GM21360 (cell line): ENCODE measurements around the gene KAZN.
"Not testable (repeated sequence)": the region's sequence is repeated elsewhere in the genome, so short reads cannot be mapped to it uniquely, and the experiment has no call there.

Experiments
- ATAC-seq: cut with Tn5 transposase; IDR thresholded peaks from one replicate; pipeline ENCODE4 v1.9.1; 2021; ENCODE audit warnings: mild to moderate bottlenecking, moderate library complexity; ENCODE audit not compliant: unreplicated experiment

Gene KAZN

DNA sequence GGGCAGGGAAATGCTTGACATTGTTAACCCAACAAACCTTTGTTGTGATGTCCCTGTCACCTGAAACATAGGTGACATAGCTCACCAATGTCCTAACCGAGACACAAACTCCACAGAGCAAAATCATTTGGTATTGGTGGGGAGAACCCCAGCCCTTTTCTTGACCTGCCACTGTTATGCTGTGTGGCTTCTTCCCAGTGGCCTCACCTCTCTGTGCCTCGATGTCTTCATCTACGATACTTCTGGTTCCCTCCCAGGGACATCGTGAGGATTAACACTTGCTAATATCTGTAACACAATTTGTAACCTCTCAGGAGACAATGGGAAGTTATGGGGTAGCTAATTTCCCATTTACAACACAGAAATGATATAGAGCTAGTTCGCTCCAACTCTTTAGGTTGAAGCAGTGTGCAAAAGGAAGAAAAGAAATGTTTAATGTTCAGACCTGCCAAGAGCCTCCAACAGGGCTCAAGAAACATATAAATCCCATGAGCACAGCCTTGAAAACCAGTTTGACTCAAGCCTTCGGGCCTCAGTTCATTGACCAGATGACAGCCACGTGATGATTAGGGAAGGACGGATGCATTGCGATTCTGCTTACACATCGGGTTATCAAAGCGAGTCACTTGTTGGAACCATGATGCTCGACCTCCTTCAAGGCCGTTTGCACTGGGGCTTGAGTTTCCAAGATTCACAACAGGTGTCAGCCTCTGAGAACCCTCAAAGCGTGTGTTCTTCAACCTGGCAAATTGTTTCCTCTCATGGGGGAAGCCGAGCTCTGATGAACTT is 517.3 kb downstream of the KAZN start:
- no peak for ATAC-seq

DNA sequence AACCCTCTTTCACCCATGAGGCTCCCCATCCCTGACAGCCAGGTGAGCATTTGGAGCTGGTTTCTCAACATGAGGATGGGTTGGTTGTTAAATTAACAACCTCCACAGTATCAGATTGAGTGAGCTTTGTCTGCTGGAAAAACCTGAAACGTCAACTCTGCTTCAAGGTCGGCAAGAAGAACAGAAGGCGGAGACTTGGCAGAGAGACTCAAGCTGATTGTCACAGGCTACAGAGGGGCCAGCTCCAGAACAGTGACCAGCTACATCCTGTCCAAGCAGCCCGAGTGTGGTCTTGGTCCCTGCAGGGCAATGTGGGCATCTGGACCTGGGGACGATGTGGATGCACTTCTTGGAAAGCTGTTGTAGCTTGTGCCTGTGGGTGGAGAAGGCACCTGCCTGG is 518.5 kb downstream of the KAZN start:
- no peak for ATAC-seq

DNA sequence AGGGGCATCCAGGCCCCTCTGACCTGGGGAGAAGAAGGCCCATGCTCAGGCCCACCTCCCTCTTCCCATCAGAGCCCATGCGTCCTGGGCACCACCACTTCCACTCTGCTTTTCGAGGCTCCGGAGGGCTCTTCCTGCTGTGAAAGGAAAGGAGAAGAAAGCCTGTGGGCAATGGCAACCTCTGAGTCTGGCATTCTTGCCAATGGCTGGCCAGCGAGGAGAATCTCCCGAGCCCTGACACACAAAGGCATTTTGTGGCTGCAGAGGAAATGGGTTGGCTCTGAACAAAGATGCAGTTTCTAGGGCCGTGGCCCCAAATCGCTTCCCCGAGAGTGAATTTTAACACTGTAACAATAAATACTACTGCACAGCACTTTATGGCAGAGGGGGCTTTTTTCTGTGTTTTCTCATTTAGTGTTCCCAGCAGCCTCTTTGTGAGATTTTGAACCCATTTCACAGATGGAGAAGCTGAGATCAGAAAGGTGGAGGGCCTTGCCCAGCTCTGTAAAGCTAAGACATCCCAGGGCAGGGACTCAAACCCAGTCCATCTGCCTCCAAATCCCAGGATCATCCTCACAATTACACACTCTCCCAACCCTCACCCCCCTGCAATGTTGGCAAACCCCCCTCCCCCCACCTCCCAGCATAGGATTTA is 519.3 kb downstream of the KAZN start:
- no peak for ATAC-seq

DNA sequence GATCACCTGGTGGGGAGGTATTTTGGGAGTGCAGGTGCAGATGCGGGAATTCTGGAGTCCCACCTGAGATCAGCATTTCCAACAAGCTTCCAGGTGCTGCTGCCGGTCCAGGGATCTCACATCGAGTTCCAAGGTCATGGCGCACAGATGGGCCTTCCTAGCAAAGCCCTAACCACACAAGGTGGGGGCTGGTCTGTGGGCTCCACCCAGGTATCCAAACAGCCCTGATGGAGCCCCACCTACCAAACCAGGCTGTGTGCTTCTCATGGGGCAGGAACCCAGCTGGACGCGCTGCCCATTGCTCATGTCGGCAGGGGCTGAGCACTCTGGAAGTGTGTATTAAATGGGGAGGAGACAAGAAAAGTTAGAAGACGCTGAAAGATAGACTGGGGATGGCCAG is 520.1 kb downstream of the KAZN start:
- no peak for ATAC-seq

DNA sequence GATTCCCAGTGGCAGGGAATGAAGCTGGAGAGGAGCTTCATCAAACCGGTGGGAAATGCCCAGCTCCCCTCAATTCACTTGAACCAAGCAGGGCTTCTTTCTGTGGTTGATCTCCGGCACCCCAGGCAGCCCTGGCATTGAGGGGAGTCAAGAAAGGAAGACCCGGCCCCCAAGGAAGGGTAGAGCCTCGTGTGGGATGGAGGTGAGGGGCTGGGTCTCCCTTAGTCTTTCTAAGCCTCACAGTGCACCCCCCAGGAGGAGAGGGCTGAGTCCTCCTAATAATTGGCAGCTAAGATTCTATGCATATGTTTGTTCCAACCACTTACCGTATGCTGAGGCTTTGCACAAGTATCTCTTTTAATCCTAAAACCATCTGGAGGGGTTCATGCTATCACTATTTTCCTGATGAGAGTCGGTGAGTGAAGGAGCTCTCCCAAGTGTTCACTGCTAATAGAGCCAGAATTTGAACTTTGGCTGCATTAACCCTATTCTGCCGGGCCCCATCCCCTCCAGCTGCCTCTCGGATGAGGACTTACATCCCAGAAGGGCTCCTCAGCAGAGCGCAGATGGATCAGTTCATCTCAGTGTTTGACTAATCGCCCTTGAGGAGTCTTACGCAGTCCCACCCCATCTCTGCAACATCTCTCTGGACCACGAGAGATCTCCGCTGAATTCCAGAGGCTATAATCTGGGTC is 521.9 kb downstream of the KAZN start:
- no peak for ATAC-seq

DNA sequence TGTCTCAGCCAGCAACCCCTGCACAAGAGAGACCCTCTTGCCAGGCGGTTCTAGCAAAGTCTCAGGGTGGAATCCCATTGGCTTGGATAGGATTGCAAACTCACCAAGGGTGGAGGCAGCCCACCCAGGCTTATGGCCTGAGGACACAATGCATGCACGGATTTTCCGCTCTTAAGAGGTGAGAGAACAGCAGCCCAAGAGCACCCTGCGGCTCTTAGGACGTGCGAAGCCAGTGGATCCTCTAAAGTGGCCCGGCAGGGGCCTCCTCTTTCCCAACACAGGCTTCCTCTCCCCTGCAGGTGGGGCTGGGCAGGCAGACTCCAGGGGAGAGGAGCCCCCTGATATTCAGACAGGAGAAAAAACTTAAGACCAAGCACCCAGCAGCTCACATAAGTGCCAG is 523.8 kb downstream of the KAZN start:
- no peak for ATAC-seq

DNA sequence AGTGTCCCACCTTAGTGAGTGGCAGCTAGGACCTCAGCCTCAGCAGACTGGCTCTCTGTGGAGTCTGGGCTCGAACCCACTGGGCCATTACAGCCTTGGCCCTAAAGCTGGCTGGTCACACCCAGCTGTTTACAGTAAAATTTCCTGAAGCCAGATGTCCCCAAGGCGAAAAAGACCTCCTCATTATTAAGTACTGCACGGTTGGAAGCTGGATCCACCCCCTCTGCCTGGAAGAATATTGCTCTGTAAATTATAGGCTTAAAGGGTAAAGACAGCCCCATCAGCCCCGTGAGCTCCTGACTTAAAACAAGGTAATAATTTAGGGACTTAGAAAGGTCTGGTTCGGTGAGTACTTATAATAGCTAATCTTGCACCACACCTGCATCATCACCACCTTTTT is 524.8 kb downstream of the KAZN start:
- no peak for ATAC-seq

DNA sequence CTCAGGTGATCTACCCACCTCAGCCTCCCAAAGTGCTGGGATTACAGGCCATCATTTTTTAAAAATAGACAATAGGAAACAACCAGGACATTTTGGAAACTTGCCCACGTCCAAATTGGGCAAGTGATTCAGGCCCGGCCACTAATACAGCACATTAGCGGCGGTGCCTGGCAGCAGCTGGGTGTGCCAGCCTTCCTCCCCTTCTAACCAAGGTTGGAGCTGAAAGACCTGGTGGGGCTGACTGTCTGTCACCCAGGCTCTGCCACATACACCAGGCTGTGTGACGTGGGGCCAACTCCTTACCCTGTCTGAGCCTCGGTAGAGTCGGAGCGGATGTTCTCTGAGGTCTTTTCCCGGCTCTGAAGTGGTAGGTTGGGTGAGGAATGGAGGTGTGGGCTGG is 525.4 kb downstream of the KAZN start:
- ATAC-seq = no peak

DNA sequence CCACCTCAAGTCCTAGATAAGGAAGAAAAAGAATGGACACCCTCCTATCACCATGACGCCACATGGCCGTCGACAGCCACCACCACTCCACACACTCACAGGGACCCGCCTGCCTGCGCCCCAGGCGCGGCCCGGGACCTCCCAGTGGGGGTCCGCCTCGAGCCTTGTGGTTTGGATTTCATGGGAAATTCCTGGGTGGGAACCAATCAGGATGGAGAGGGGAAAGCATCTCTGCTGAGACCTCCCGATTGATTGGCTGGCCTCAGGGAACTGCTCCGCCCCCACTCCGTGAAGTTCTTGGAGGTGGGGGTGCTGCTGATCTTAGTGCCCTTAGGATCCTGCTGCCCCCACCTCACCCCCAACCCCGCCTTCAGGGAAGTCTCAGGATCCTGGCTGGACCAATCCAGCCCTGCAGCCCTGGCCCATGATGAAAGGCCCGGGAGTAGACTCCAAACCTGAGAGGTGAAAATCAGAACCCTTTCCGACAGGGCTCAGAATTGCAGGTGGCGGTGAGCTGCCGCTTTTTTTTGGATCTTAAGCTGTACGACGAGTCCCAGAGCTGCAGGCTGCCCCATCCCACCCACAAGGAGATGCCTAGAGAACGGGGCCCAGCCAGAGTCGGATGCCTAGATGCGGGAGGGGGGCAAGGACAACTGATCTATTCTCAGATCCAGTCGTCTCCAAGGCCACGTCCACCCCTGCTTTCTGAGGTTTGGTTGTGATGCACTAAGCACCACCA is 526.0 kb downstream of the KAZN start:
- ATAC-seq = no peak

DNA sequence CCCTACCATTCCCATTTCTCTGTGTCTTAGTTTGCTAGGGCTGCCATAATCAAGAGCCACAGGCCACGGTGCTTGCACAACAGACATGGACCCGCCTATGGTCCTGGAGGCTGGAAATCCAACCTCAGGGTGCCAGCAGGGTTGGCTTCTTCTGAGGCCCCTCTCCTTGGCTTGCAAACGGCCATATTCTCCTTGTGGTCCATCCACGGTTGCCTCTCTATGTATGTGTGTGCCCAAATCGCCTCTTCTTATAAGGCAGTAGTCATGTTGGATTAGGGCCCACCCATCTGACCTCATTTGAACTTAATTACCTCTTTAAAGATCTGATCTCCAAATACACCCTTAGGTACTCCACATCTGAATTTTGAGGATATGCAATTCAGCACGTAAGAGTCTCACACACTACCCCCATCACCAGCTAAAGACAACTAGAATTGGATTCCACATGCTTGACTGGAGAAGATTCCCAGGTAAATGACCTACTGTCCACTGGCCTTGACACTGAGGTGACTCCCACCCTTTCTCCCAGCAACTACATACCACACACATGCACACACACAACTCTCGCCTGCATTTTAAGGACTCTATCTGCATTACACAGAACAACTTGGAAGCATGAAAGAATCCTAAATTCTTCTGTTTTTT is 526.7 kb downstream of the KAZN start:
- ATAC-seq = no peak

DNA sequence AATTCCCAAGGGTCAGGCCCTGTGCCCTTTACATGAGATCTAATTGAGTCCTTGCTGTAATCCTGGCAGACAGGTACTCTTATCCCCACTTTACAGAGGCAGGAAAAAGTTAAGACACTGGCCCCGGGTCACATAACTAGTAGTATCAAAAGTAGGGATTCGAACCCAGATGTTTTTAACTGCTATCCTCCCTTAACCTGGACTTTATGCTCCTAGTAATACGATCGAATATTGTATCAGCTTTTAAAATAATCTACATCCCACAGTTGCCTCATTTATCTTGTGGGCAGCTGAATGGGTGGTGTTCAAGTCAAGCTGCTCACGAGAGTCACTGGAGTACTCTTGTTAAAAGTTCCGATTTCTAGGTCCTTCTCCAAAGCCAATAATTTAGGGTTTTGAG is 529.6 kb downstream of the KAZN start:
- ATAC-seq = no peak

DNA sequence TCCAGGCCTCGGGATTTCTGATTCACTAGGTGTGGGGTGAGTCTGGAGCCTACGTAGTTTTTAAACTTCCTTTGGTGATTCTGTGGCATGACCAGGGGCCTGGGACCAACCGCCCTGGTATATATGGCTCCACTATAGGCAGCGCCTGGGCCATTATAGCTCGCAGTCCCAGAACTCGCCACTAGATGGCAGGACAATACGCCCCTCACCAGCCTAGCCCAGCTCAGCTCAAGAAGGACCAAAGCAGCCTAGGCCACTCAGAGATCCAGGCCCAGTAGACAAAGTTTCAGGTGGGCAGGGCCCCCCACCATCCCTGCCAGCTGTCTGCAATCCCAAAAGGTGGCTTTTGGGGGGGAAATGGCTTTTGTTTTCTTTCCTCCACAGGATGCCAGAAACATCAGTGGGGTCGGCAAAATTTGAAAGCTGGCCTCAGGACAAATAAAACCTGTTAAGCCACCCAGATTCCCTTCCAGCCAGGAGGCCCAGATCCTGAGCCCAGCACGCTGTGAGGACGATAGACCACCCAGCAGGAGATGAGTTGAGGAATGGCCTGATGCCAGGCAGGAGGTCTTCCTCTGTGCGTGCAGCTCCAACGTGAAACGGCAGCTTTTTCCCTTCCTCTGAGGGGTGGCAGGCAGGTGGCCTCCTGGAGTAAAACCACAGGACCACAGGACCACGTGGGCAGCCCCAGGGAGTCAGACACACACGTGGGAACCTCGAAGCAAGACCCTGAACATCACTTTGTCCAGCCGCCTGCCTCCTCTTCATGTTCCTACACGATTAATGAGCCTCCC is 530.2 kb downstream of the KAZN start:
- no peak for ATAC-seq

DNA sequence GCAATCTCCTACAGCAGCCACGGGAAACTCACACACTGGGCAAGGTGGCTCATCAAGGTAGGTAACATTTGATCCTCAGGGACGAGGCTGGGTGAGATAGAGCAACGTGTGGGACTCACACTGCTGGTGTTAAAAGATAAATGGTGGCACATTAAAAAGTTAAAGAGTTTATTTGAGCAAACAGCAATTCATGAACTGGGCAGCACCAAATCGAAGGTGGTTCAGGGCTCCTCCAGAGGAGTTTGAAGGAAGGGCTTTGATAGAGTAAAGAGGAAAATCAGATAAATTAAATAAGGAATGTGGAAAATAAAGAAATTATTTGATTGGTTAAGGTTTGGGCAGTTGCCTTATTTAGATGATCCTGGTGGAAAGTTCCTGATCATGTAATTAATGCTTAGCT is 531.5 kb downstream of the KAZN start:
- ATAC-seq = no peak

DNA sequence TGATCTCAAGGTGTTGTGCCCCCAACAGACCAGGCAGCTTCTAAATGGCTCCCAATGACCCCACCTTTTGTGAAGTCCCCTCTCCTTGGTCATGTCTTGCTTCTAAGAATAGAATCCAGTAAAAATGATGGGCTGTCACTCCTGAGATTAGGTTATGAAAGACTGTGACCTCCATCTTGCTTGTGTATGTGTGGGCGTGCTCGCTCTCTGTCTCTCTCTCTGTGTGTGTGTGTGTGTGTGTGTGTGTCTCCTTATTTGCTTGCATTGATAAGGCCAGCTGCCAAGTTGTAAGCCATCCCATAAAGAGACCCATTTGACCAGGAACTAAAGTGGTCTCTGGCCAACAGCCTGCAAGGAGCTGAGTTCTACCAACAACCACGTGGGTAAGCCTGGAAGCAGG is 532.1 kb downstream of the KAZN start:
- ATAC-seq = no peak

DNA sequence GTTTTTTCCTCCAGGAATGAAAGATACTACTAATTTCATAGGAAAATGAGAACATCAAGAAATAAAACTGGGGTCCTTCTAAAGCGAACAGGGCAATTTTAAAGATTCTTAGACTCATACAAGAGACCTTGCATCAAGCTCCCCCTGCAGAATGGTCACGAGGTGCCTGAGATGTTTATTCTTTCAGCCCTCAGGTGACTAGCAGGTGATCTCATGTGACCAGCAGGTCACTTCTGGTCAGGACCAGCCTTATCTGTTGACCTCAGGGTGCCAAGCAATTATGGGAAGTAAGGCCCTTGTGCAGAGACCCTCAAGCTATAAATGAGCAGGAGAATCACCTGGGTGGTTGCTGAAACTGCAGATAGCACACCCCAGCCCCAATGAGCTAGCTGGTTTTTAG is 534.5 kb downstream of the KAZN start:
- no peak for ATAC-seq

DNA sequence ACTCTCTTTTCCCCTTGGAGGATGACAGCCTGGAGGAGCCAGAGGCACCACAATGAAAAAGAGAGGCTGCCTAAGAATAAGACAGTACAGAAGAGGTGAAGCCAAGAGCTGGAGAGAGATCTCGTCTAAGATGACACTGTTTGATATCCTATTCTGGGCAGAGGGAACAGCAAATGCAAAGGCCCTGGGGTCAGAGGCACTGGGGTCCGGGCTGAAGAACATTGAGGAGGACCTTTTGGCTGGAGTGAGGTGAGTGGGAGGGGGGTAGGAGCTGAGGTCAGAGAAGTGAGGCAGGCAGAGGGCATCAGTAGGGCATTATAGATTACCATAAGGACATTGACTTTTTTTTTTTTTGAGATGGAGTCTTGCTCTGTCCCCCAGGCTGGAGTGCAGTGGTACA is 535.8 kb downstream of the KAZN start:
- ATAC-seq = no peak

DNA sequence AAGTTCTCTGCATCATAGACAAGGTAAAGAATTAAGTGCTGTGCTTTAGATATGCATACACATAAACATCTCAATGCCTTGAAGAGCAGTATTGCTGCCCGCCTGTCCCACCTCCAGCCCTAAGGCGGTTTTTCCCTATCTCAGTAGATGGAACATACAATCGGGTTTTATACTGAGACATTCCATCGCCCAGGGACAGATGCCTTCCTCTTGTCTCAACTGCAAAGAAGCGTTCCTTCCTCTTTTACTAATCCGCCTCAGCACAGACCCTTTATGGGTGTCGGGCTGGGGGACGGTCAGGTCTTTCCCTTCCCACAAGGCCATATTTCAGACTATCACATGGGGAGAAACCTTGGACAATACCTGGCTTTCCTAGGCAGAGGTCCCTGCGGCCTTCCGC is 537.1 kb downstream of the KAZN start:
- ATAC-seq = not testable (repeated sequence)

DNA sequence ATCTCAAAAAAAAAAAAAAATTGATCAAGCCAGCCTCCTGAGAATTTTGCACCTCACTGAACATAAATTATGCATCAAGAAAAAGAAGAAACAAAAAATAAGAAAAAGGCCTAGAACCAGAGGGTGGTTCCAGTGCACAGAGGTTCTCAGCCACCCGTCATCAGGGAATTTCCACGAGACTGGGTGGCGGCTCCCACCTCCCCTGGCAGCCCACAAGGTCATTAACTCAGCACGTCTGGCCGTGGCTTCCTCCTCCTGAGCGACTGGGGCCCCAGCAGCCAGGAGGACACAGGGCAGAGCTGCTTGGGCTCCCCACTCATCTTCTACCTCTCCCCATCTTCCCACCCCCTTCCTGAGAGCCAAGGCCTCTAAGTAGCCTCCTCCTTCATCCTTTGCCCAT is 539.3 kb downstream of the KAZN start:
- no peak for ATAC-seq

DNA sequence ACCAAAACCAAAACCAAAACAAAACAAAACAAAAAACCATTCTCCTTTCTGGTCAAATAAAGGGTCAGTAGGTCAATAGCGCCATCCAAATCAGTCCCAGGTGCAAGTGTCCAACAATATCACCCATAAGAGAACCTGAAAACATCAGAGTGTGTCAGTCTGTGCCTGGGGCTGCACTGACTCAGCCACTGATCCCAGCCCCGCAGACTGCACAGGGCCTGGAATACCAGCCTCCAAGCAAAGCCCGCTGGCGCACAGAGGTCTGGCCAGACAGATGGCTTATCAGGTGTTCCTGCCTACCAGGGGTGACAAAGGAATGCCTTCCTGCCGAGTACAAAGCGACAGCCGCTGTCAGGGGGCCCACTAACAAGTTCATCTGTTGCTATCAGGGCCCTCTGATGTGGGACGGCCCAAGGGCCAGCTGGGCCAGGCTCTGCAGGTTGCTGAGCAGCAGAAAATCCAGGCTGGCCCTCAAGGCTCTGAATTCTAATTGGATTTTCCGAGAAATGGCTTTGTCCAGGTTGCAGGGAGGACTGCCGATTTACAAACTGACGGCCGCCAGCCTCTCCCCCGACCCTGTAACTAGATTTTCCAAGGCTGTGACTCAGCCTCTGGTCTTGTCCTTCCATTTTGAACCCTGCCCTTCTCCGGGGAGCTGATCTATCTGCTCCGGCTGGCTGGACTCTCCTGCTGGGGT is 541.3 kb downstream of the KAZN start:
- ATAC-seq = no peak
